ENCODE data around the gene ZNF576. TPM values are rescaled to one million over a fixed set of nuclear protein-coding genes. Genes with fewer than 3 reads are reported as not detected.

Gene ZNF576
- total and polyA plus RNA-seq, 2 donors from 2014 or later, result 15.3 to 25.6 TPM

- H3K9ac ChIP-seq (ENCODE audit: low read length in 3 of 3), result no peak overlapping the region
- no peak for FAIRE-seq
These were observed 17.6 kb upstream of the ZNF576 start for GRCh38 chr19:43578787-43579186.

GRCh38 chr19:43581467-43581866 lies 14.9 kb upstream of the ZNF576 start:
- Histone ChIP-seq H3K36me3 (ENCODE audit: control insufficient read depth in 2 of 3, insufficient read depth in 3 of 3, low read length in 3 of 3) (no peaks in the 10 kb centered on the region), H3K9me3 (ENCODE audit: control insufficient read depth in 2 of 3, insufficient read depth in 1 of 3, low read length in 3 of 3) (no peaks in the 10 kb centered on the region), H3K4me3 (ENCODE audit: low read length in 3 of 3) (peak overlapping the region in 2 of 3 donors; percentile 56 to 71), H3K4me1 (ENCODE audit: control insufficient read depth in 2 of 3, insufficient read depth in 2 of 3, low read depth in 1 of 3, low read length in 3 of 3) (peaks cover 0 to 29% (median 17%) of the 10 kb centered on the region in 3 donors), H3K9ac (ENCODE audit: low read length in 3 of 3) (peak overlapping the region in 1 of 3 donors; percentile 51), H3K27ac (ENCODE audit: low read depth in 2 of 2, low read length in 2 of 2) (peak overlapping the region in 1 of 2 donors; percentile 41), H3K27me3 (ENCODE audit: control insufficient read depth, insufficient read depth, low read length) (no peaks in the 10 kb centered on the region)
- FAIRE-seq, result no peak
- intact Hi-C loops (cut with DNase I), result no loop called here
- peak in 1 of 5 donors; percentile 42 for DNase-seq
- TF ChIP-seq CTCF (IDR thresholded peaks at IDR 0.05; ENCODE audit: borderline replicate concordance, extremely low read depth, insufficient read depth), result no peak

More at GRCh38 chr19:43578787-43579186, 17.6 kb upstream of the ZNF576 start:
- H3K9me3 ChIP-seq (ENCODE audit: control insufficient read depth in 2 of 3, insufficient read depth in 1 of 3, low read length in 3 of 3), result no peaks in the 10 kb centered on the region
- no peak overlapping the region for H3K4me3 ChIP-seq (ENCODE audit: low read length in 3 of 3)
- intact Hi-C loops (cut with DNase I), result no loop called here
- no peak for DNase-seq
- H3K4me1 ChIP-seq (ENCODE audit: control insufficient read depth in 2 of 3, insufficient read depth in 2 of 3, low read depth in 1 of 3, low read length in 3 of 3), result peaks cover 0 to 29% (median 18%) of the 10 kb centered on the region in 3 donors
- no peak for TF ChIP-seq CTCF (IDR thresholded peaks at IDR 0.05; ENCODE audit: borderline replicate concordance, extremely low read depth, insufficient read depth)
- no peaks in the 10 kb centered on the region for H3K27me3 ChIP-seq (ENCODE audit: control insufficient read depth, insufficient read depth, low read length)
- H3K36me3 ChIP-seq (ENCODE audit: control insufficient read depth in 2 of 3, insufficient read depth in 3 of 3, low read length in 3 of 3), result no peaks in the 10 kb centered on the region
- H3K27ac ChIP-seq (ENCODE audit: low read depth in 2 of 2, low read length in 2 of 2), result no peak overlapping the region

- Histone ChIP-seq H3K9me3 (ENCODE audit: control insufficient read depth in 2 of 3, insufficient read depth in 1 of 3, low read length in 3 of 3) (no peaks in the 10 kb centered on the region), H3K27me3 (ENCODE audit: control insufficient read depth, insufficient read depth, low read length) (no peaks in the 10 kb centered on the region), H3K36me3 (ENCODE audit: control insufficient read depth in 2 of 3, insufficient read depth in 3 of 3, low read length in 3 of 3) (no peaks in the 10 kb centered on the region), H3K4me3 (ENCODE audit: low read length in 3 of 3) (no peak overlapping the region), H3K27ac (ENCODE audit: low read depth in 2 of 2, low read length in 2 of 2) (peak overlapping the region in 1 of 2 donors; percentile 9), H3K9ac (ENCODE audit: low read length in 3 of 3) (no peak overlapping the region), H3K4me1 (ENCODE audit: control insufficient read depth in 2 of 3, insufficient read depth in 2 of 3, low read depth in 1 of 3, low read length in 3 of 3) (peaks cover 0 to 29% (median 17%) of the 10 kb centered on the region in 3 donors)
- no peak for TF ChIP-seq CTCF (IDR thresholded peaks at IDR 0.05; ENCODE audit: borderline replicate concordance, extremely low read depth, insufficient read depth)
- intact Hi-C loops (cut with DNase I), result no loop called here
- DNase-seq (no peak), FAIRE-seq (no peak)
These were observed 13.9 kb upstream of the ZNF576 start for GRCh38 chr19:43582495-43582894.

GRCh38 chr19:43584484-43584883 lies 11.9 kb upstream of the ZNF576 start:
- H3K4me3 ChIP-seq (ENCODE audit: low read length in 3 of 3), result peak overlapping the region in 1 of 3 donors; percentile 11
- TF ChIP-seq CTCF (IDR thresholded peaks at IDR 0.05; ENCODE audit: borderline replicate concordance, extremely low read depth, insufficient read depth), result no peak
- H3K27me3 ChIP-seq (ENCODE audit: control insufficient read depth, insufficient read depth, low read length), result no peaks in the 10 kb centered on the region
- intact Hi-C loops (cut with DNase I), result no loop called here
- no peaks in the 10 kb centered on the region for H3K9me3 ChIP-seq (ENCODE audit: control insufficient read depth in 2 of 3, insufficient read depth in 1 of 3, low read length in 3 of 3)
- peaks cover 0 to 29% (median 17%) of the 10 kb centered on the region in 3 donors for H3K4me1 ChIP-seq (ENCODE audit: control insufficient read depth in 2 of 3, insufficient read depth in 2 of 3, low read depth in 1 of 3, low read length in 3 of 3)
- peaks cover 0 to 6% (median 5%) of the 10 kb centered on the region in 3 donors for H3K36me3 ChIP-seq (ENCODE audit: control insufficient read depth in 2 of 3, insufficient read depth in 3 of 3, low read length in 3 of 3)
- H3K27ac ChIP-seq (ENCODE audit: low read depth in 2 of 2, low read length in 2 of 2), result peak overlapping the region; percentile 84 to 89
- peak in 2 of 5 donors; percentile 31 to 42 for DNase-seq
- FAIRE-seq, result no peak
- peak overlapping the region in 1 of 3 donors; percentile 35 for H3K9ac ChIP-seq (ENCODE audit: low read length in 3 of 3)
